ENCODE results near the gene BTG2. TPM values are rescaled to one million over a fixed set of nuclear protein-coding genes. Genes with fewer than 3 reads are reported as not detected.

Gene BTG2
- total and polyA plus RNA-seq, 2 experiments from 2014 or later = 6.3 to 9.1 TPM

DNA sequence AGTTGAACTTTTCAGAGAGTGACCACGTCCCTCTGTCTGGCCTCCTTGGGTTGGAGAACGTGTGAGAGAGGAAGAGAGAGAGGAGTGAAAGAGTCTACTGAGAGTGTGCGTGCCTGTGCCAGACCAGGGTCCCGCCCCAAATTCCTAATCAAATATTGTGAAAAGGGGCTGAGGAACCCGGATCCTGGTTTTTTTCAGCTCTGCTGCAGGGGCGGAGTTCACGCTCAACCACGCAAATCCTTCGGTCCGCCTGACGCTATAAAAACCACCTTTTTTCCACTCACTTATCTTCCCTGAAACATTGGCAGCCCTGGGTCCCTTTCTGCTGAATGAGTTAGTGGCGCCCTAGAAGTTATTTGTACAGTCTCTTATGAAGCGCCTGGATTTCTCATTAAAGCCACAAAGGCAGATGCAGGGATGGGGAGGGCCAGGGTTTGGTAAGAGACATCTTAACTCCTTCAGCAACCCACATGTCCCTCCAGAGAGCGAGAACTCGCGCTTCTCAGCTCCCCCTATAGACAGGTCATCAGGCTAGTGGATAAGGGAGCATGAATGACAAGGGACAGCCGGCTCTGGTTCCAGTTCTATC is 45.8 kb downstream of the BTG2 start, which contains the start of gene FMOD:
FMOD (minus strand) TSS at position 86 of the 589 bp plus-strand sequence. CDS start 2,852 bp downstream, outside the sequence.
- no peaks in the 10 kb centered on the region for H3K27me3 ChIP-seq (ENCODE audit: insufficient read depth)
- H3K4me3 Mint-ChIP-seq = no peak within 1 kb of the TSS
- H3K9me2 ChIP-seq (ENCODE audit: insufficient read depth) = 0 out of 2 replicates have a peak, but pooled peaks cover 6% of the 10 kb centered on the region
- no peaks in the 10 kb centered on the region for H3K36me3 Mint-ChIP-seq (ENCODE audit: low read depth)
- H3K79me2 ChIP-seq (replicated peaks; ENCODE audit: insufficient read depth) = no peaks in the 10 kb centered on the region
- H3K4me1 Mint-ChIP-seq = peaks cover 4% of the 10 kb centered on the region; the same call in 2 of the 3 replicates
- peak within 1 kb of the TSS; percentile 39; the same call in 1 of the 2 replicates for H3K4me3 ChIP-seq
- ATAC-seq (peak; percentile 98), DNase-seq (ENCODE audit: low spot score) (peak; percentile 71)
- peak within 1 kb of the TSS; percentile 99 for H2AFZ ChIP-seq
- peaks cover 6% of the 10 kb centered on the region for H3K27me3 Mint-ChIP-seq (ENCODE audit: insufficient read depth, low read depth, poor library complexity)
- no peaks in the 10 kb centered on the region for H3F3A ChIP-seq (replicated peaks; ENCODE audit: low read depth)
- H3K4me1 ChIP-seq (ENCODE audit: insufficient read depth) = no peaks in the 10 kb centered on the region
- no peak within 1 kb of the TSS for H3K27ac ChIP-seq (ENCODE audit: low read depth)
- peak within 1 kb of the TSS; percentile 70 for H3K4me2 ChIP-seq
- H4K20me1 ChIP-seq (replicated peaks; ENCODE audit: insufficient read depth) = no peaks in the 10 kb centered on the region
- no peak within 1 kb of the TSS for H3K27ac Mint-ChIP-seq
- TF ChIP-seq EZH2 (IDR thresholded peaks at IDR 0.05; ENCODE audit: low read depth, unreplicated experiment) = no peak
- TF ChIP-seq, protein P1, sequence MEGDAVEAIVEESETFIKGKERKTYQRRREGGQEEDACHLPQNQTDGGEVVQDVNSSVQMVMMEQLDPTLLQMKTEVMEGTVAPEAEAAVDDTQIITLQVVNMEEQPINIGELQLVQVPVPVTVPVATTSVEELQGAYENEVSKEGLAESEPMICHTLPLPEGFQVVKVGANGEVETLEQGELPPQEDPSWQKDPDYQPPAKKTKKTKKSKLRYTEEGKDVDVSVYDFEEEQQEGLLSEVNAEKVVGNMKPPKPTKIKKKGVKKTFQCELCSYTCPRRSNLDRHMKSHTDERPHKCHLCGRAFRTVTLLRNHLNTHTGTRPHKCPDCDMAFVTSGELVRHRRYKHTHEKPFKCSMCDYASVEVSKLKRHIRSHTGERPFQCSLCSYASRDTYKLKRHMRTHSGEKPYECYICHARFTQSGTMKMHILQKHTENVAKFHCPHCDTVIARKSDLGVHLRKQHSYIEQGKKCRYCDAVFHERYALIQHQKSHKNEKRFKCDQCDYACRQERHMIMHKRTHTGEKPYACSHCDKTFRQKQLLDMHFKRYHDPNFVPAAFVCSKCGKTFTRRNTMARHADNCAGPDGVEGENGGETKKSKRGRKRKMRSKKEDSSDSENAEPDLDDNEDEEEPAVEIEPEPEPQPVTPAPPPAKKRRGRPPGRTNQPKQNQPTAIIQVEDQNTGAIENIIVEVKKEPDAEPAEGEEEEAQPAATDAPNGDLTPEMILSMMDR (conservative IDR thresholded peaks at IDR 0.05; ENCODE audit: low read depth in 2 of 2) = peak; percentile 42 to 61
- TF ChIP-seq JUNB (IDR thresholded peaks at IDR 0.05; ENCODE audit: unreplicated experiment) = no peak
- H3K9me3 Mint-ChIP-seq = no peaks in the 10 kb centered on the region; the same call in 2 of the 3 replicates
- H3K36me3 ChIP-seq (ENCODE audit: insufficient read depth) = no peaks in the 10 kb centered on the region

DNA sequence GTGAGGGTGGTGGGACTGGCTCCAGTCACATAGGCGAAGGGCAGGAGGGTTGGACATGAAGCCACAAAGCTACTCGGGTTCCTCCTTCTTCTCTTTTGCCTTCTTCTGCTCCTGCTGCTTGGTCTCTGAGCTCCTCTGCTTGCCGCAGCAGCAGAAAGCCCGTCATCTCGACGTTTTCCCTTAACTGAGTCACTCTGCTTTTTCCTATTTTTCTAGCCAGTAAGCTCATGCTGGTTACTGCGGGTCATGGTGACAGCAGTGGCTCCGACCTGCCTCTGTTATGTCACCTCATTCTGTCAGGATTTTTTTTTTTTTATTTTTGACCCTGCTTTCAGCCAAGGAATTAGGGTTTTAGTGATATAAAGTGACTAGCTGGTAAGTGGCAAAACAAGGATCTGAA is 48.2 kb downstream of the BTG2 start:
- H3K36me3 ChIP-seq (ENCODE audit: insufficient read depth) = no peaks in the 10 kb centered on the region
- no peaks in the 10 kb centered on the region for H3K79me2 ChIP-seq (replicated peaks; ENCODE audit: insufficient read depth)
- ATAC-seq (no peak), DNase-seq (ENCODE audit: low spot score) (no peak)
- no peaks in the 10 kb centered on the region for H3K27me3 ChIP-seq (ENCODE audit: insufficient read depth)
- no peaks in the 10 kb centered on the region for H4K20me1 ChIP-seq (replicated peaks; ENCODE audit: insufficient read depth)
- H3K9me3 Mint-ChIP-seq = no peaks in the 10 kb centered on the region
- H3K27ac ChIP-seq (ENCODE audit: low read depth) = no peak overlapping the region
- no peaks in the 10 kb centered on the region for H3K36me3 Mint-ChIP-seq (ENCODE audit: low read depth)
- H3K9me2 ChIP-seq (ENCODE audit: insufficient read depth) = no peaks in the 10 kb centered on the region
- H3K4me3 Mint-ChIP-seq = no peak overlapping the region
- peaks cover 4% of the 10 kb centered on the region; the same call in 1 of the 3 replicates for H3K4me1 Mint-ChIP-seq
- no peak overlapping the region for H3K4me2 ChIP-seq
- no peak overlapping the region for H2AFZ ChIP-seq
- H3K4me1 ChIP-seq (ENCODE audit: insufficient read depth) = no peaks in the 10 kb centered on the region
- H3K27ac Mint-ChIP-seq = no peak overlapping the region
- no peaks in the 10 kb centered on the region for H3F3A ChIP-seq (replicated peaks; ENCODE audit: low read depth)
- no peak overlapping the region for H3K4me3 ChIP-seq
- peaks cover 1% of the 10 kb centered on the region for H3K27me3 Mint-ChIP-seq (ENCODE audit: insufficient read depth, low read depth, poor library complexity)
- TF ChIP-seq NANOG (IDR thresholded peaks at IDR 0.05; ENCODE audit: borderline replicate concordance) (no peak), CREB1 (CRISPR knock-in tag; IDR thresholded peaks at IDR 0.05; ENCODE audit: low read depth) (no peak), ZNF114 (CRISPR knock-in tag; IDR thresholded peaks at IDR 0.05) (no peak), EZH2 (IDR thresholded peaks at IDR 0.05; ENCODE audit: low read depth, unreplicated experiment) (no peak), EZH2phosphoT487 (IDR thresholded peaks at IDR 0.05; ENCODE audit: unreplicated experiment) (no peak), ZNF331 (CRISPR knock-in tag; IDR thresholded peaks at IDR 0.05; ENCODE audit: low read depth) (no peak), STAT1 (IDR thresholded peaks at IDR 0.05; ENCODE audit: unreplicated experiment) (no peak), POLR2AphosphoS5 (IDR thresholded peaks at IDR 0.05; ENCODE audit: low read depth) (no peak)
- TF ChIP-seq, protein P2, sequence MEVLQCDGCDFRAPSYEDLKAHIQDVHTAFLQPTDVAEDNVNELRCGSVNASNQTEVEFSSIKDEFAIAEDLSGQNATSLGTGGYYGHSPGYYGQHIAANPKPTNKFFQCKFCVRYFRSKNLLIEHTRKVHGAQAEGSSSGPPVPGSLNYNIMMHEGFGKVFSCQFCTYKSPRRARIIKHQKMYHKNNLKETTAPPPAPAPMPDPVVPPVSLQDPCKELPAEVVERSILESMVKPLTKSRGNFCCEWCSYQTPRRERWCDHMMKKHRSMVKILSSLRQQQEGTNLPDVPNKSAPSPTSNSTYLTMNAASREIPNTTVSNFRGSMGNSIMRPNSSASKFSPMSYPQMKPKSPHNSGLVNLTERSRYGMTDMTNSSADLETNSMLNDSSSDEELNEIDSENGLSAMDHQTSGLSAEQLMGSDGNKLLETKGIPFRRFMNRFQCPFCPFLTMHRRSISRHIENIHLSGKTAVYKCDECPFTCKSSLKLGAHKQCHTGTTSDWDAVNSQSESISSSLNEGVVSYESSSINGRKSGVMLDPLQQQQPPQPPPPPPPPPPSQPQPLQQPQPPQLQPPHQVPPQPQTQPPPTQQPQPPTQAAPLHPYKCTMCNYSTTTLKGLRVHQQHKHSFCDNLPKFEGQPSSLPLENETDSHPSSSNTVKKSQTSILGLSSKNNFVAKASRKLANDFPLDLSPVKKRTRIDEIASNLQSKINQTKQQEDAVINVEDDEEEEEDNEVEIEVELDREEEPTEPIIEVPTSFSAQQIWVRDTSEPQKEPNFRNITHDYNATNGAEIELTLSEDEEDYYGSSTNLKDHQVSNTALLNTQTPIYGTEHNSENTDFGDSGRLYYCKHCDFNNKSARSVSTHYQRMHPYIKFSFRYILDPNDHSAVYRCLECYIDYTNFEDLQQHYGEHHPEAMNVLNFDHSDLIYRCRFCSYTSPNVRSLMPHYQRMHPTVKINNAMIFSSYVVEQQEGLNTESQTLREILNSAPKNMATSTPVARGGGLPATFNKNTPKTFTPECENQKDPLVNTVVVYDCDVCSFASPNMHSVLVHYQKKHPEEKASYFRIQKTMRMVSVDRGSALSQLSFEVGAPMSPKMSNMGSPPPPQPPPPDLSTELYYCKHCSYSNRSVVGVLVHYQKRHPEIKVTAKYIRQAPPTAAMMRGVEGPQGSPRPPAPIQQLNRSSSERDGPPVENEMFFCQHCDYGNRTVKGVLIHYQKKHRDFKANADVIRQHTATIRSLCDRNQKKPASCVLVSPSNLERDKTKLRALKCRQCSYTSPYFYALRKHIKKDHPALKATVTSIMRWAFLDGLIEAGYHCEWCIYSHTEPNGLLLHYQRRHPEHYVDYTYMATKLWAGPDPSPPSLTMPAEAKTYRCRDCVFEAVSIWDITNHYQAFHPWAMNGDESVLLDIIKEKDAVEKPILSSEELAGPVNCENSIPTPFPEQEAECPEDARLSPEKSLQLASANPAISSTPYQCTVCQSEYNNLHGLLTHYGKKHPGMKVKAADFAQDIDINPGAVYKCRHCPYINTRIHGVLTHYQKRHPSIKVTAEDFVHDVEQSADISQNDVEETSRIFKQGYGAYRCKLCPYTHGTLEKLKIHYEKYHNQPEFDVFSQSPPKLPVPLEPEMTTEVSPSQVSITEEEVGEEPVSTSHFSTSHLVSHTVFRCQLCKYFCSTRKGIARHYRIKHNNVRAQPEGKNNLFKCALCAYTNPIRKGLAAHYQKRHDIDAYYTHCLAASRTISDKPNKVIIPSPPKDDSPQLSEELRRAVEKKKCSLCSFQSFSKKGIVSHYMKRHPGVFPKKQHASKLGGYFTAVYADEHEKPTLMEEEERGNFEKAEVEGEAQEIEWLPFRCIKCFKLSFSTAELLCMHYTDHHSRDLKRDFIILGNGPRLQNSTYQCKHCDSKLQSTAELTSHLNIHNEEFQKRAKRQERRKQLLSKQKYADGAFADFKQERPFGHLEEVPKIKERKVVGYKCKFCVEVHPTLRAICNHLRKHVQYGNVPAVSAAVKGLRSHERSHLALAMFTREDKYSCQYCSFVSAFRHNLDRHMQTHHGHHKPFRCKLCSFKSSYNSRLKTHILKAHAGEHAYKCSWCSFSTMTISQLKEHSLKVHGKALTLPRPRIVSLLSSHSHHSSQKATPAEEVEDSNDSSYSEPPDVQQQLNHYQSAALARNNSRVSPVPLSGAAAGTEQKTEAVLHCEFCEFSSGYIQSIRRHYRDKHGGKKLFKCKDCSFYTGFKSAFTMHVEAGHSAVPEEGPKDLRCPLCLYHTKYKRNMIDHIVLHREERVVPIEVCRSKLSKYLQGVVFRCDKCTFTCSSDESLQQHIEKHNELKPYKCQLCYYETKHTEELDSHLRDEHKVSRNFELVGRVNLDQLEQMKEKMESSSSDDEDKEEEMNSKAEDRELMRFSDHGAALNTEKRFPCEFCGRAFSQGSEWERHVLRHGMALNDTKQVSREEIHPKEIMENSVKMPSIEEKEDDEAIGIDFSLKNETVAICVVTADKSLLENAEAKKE (CRISPR knock-in tag; IDR thresholded peaks at IDR 0.05) = no peak
- TF ChIP-seq, protein P3, sequence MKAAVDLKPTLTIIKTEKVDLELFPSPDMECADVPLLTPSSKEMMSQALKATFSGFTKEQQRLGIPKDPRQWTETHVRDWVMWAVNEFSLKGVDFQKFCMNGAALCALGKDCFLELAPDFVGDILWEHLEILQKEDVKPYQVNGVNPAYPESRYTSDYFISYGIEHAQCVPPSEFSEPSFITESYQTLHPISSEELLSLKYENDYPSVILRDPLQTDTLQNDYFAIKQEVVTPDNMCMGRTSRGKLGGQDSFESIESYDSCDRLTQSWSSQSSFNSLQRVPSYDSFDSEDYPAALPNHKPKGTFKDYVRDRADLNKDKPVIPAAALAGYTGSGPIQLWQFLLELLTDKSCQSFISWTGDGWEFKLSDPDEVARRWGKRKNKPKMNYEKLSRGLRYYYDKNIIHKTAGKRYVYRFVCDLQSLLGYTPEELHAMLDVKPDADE (IDR thresholded peaks at IDR 0.05) = no peak
